Activated T-cell treated with anti-CD3 and anti-CD28 coated beads for 48 hours (primary cell): ENCODE data around the gene CACNA2D3.

Experiments used
- DNase-seq: peaks from one replicate; pipeline ENCODE4 v3.0.0-alpha.2; 2020; ENCODE audit warnings: low read depth

CACNA2D3 gene

GRCh38 chr3:54341811-54342210 lies 219.5 kb downstream of the CACNA2D3 start:
- DNase-seq: no peak

- no peak for DNase-seq
These were observed 220.3 kb downstream of the CACNA2D3 start for GRCh38 chr3:54342676-54343075.

- DNase-seq: no peak
These were observed 221.1 kb downstream of the CACNA2D3 start for GRCh38 chr3:54343495-54343894.

GRCh38 chr3:54344601-54345231 lies 222.4 kb downstream of the CACNA2D3 start:
- DNase-seq: no peak

- DNase-seq: no peak
These were observed 223.6 kb downstream of the CACNA2D3 start for GRCh38 chr3:54345847-54346375.

- DNase-seq: no peak
These were observed 224.7 kb downstream of the CACNA2D3 start for GRCh38 chr3:54347060-54347459.

- no peak for DNase-seq
These were observed 225.6 kb downstream of the CACNA2D3 start for GRCh38 chr3:54347933-54348332.

GRCh38 chr3:54349231-54349652 lies 226.9 kb downstream of the CACNA2D3 start:
- no peak for DNase-seq

GRCh38 chr3:54349691-54350090 lies 227.3 kb downstream of the CACNA2D3 start:
- no peak for DNase-seq

GRCh38 chr3:54353546-54353945 lies 231.2 kb downstream of the CACNA2D3 start:
- DNase-seq: no peak

- DNase-seq: no peak
These were observed 231.6 kb downstream of the CACNA2D3 start for GRCh38 chr3:54353946-54354345.

- no peak for DNase-seq
These were observed 233.4 kb downstream of the CACNA2D3 start for GRCh38 chr3:54355800-54356199.

- DNase-seq: no peak
These were observed 234.1 kb downstream of the CACNA2D3 start for GRCh38 chr3:54356261-54357045.

GRCh38 chr3:54357301-54357700 lies 234.9 kb downstream of the CACNA2D3 start:
- no peak for DNase-seq

- no peak for DNase-seq
These were observed 236.0 kb downstream of the CACNA2D3 start for GRCh38 chr3:54358316-54358715.

GRCh38 chr3:54358969-54359694 lies 236.8 kb downstream of the CACNA2D3 start:
- no peak for DNase-seq

- DNase-seq: no peak
These were observed 238.0 kb downstream of the CACNA2D3 start for GRCh38 chr3:54360320-54360719.

- DNase-seq: no peak
These were observed 239.5 kb downstream of the CACNA2D3 start for GRCh38 chr3:54361746-54362283.

GRCh38 chr3:54366007-54366750 lies 243.8 kb downstream of the CACNA2D3 start:
- DNase-seq: no peak

- DNase-seq: no peak
These were observed 244.5 kb downstream of the CACNA2D3 start for GRCh38 chr3:54366839-54367238.

- DNase-seq: no peak
These were observed 249.9 kb downstream of the CACNA2D3 start for GRCh38 chr3:54372232-54372631.
